Activated T-cell treated with anti-CD3 and anti-CD28 coated beads for 48 hours (primary cell): ENCODE data around the gene NDE1.
"Not testable (repeated sequence)": the region's sequence is repeated elsewhere in the genome, so short reads cannot be mapped to it uniquely, and the experiment has no call there.

Experiments
- DNase-seq: peaks from one replicate; pipeline ENCODE4 v3.0.0-alpha.2; 2020; ENCODE audit warnings: low read depth

The NDE1 gene

GRCh38 chr16:15701367-15701766 lies 51.3 kb downstream of the NDE1 start:
- DNase-seq, result no peak

GRCh38 chr16:15701975-15702970 lies 52.2 kb downstream of the NDE1 start:
- DNase-seq, result no peak

DNA sequence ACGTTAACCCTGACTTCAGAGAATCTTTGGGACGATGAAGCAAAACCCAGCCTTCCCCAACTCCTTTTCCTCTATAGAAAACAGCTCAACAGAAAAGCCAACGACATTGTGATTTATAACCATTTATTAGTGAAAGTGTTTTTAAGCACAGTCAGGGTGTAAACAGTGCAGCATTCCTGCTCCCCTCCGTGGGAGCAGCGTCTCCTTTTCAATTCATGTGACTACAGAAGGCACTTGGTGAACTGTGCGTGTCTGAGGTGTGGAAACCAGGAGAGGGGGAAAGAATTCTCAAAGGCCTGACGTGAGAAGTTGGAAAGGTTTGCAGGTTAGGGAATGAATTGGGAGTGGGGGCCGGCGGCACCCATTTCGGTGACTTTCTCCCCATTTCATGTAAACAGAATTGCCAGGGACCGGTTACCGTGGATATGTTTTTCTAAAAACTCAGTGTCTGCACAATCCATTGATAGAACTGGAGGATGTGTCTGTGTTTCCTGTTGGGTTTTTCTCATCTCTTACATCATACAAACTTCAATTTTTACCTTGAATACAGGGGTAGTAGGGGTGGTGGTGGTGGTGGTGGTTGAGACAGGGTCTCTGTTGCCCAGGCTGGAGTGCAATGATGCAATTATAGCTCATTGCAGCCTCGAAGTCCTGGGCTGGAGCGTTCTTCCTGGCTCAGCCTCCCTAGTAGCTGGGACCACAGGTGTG lies 53.1 kb downstream of the NDE1 start:
- DNase-seq, result no peak

DNA sequence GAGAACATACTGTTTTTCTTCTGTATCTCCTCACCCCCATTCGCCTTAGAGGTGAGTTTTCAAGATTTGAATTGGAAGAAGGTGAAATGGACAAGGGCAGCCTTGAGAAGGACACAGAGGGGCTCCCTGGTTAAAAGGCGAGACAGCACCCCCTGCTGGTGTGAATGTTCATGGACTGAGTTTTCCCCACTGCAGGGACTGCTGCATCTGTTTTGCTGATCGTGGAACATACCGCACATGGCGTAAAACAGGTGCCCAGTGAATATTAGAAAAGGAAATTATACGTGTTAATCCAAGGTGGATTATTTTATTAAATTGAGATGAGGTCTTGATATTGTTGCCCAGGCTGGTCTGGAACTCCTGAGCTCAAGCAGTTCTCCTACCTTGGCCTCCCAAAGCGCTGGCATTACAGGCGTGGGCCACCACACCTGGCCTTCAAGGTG lies 54.5 kb downstream of the NDE1 start:
- peak; percentile 54 for DNase-seq

- no peak for DNase-seq
Observed at GRCh38 chr16:15705064-15705565, 55.1 kb downstream of the NDE1 start.

DNA sequence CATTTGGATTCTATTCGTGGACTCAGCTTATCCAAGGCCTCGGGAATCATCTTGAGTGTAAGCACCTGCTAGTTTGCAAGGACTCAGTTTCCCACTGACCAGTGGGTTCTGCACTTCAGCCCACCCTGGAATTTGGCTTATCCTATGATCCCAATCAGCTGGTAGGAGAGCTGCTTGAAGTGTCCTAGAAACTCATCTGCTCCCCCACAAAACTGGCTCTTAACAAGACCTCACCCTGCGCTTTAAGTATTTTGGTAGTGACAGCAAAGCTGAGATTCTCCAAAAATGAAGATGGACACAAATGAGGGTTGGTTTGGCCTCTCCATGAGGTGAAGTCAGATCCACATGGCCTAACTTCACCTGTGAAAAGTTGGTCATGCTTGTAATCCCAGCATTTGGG lies 57.3 kb downstream of the NDE1 start:
- no peak for DNase-seq

- DNase-seq, result no peak
Observed at GRCh38 chr16:15708096-15708495, 58.1 kb downstream of the NDE1 start.

- DNase-seq, result no peak
Observed at GRCh38 chr16:15708997-15709396, 59.0 kb downstream of the NDE1 start.

DNA sequence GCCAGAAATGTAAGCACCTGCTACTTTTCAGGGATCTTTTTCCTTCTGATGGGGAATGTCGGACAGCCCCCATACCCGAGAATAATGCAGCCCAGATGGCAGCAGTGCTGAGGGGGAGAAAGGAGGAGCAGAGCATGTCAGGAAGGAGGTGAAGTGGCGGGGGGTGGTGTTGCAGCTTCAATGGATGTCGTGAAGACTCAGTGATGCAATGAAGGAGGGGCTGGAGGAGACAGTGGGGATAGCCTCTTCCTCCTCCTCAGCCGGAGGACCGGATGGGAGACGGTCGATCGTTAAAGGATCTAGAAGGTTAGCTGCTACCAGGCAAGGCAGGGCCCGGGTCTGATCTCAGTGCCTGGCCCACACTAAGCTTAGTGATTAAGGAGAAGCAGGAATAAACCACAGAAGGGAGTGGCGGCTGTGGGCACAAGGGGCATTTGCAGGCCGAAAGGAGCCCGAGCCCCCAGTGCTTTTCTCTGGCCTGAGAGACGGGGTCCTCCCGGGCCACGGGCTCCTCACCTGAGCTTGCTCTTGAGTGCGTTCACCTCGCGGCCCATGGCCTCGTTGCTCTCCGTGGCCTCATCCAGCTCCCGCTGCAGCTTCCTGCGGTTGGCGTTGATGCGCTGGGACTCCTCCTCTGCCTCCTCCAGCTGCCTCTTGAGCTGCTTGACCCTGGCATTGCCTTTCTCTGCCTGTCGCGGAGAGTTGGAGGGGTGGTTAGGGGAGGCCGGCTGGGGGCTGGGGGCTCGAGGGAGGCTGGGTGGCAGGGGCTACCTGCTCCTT lies 64.5 kb downstream of the NDE1 start:
- no peak for DNase-seq

DNA sequence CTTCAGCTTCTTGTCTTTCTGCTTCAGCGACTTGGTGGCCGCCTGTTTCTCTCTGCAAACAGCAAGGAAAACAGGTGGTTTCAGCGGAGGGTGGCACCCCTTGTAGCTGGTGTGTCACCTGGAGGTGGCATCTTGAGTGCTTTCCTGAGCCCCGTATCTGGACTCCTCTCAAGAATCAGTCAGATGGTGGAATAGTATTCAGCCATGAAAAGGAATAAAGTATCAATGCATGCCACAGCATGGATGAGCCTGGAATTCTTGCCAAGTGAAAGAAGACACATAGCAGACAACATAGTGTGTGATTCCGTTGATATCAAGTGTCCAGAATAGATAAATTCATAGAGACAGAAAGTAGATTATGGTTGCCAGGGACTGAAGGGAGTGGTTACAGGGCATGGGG lies 65.2 kb downstream of the NDE1 start:
- no peak for DNase-seq

GRCh38 chr16:15716694-15717447 lies 66.8 kb downstream of the NDE1 start:
- no peak for DNase-seq

DNA sequence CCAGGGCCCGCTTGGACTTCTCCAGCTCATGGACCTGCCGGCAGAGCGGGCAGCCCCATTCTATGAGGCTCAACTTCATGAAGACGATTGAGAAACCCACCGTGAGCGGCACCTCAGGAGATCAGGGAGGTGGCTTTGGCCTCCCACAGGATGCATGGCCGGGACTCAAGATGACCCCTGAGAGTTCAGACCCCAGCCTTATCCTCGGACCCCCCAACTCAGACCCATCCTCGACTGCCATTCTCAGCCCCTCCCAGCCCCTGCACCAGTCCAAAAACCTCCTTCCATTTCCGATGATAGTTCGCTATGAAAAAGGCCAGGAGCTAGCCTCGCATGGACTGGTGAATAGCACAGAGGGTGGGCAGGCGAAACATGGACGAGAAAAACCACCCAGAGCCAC lies 71.0 kb downstream of the NDE1 start:
- DNase-seq, result no peak

DNA sequence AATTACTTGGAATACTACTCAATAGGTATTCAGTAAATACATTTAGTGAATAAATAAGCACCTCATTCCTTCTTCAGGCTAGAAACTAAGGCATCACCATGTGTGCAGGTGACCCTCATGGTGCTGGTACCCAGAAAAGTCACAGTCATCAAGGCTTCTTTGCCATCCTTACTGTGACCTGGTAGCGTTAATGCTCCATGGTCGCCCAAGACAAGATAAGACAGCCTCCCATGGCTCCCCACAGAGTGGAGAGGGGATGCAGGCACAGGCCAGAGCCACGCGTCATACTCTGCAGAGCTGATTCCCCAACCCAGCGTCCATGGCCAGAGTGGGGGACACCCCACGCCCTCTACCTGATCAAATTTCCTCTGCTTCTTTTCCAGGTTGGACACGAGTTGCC lies 73.8 kb downstream of the NDE1 start:
- DNase-seq, result no peak

- no peak for DNase-seq
Observed at GRCh38 chr16:15725641-15726240, 75.7 kb downstream of the NDE1 start.

DNA sequence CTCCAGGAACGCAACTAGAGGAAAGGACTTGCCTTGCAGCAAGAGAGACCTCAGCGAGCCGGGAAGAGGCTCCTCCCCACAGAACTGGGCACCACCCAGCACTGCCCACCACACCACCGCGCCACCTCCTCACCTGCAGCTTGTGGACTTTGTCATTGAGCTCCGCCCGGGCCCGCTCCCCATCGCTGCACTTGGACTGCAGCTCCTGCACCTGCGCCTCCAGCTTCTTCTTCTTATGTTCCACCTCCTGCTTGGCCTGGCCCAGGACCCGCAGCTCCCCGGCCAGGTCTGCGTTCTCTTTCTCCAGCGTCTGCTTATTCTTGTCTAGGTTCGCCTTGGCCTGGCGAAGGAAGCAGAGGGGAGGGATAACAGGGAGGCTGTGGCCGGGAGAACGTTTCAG lies 76.7 kb downstream of the NDE1 start:
- DNase-seq, result no peak

DNA sequence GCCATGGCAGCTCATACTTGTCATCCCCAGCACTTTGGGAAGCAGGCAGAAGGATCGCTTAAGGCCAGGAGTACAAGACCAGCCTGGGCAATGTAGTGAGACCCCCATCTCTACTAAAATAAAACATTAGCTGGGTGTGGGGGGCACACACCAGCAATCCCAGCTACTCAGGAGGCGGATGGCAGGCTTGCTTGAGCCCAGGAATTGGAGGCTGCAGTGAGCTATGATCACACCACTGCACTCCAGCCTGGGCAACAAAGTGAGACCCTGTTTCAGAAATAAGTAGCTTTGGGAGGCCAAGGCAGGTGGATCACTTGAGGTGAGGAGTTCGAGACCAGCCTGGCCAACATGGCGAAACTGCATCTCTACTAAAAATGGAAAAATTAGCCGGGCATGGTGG lies 77.7 kb downstream of the NDE1 start:
- DNase-seq, result not testable (repeated sequence)

DNA sequence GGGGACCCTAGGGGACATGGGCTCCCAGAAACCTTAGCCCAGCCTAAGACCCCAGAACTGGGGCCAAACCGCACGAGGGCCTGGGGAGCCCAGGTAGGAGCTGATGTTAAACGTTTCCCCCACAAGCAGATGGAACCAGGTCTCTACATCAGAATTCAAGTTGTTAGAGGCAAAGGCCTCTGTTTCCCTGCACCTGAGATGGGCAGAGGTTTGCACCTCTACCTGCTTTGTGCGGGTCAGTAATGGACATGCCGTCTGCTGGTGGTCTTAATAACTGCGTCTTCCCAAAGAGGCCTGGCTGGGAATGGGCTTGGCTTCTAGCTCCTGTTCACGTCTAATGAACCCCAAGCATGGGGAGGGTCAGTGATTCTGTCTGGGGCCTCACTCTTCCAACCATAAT lies 79.1 kb downstream of the NDE1 start:
- DNase-seq, result no peak

GRCh38 chr16:15732416-15732815 lies 82.4 kb downstream of the NDE1 start:
- no peak for DNase-seq

GRCh38 chr16:15735610-15736009 lies 85.6 kb downstream of the NDE1 start:
- no peak for DNase-seq

GRCh38 chr16:15736529-15736928 lies 86.5 kb downstream of the NDE1 start:
- no peak for DNase-seq

DNA sequence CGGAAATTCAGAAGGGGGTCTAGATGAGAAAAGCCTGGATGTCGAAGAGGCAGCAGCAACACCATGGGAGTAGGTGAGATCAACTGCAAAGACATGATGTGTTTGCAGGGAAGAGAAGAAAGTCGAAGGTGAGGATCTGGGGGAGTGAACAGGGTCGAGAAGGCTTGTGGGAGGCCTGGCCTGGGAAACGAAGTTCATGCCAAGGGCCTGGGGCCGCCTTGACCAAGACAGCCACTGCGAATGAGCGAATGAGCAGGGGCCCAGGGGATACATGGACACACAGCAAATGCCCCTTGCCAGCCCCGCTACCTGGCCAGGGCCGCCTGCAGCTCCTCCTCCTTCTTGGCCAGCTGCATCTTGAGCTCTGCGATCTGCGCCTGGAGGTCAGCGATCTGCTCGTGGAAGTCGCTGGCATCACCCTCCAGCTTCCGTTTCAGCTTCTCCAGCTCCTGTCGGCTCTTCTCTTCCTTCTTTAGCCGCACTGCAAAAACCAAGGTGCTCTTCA lies 87.1 kb downstream of the NDE1 start:
- no peak for DNase-seq
